Activated T-cell treated with anti-CD3 and anti-CD28 coated beads, Interleukin-2, amount 50 U/mL, for 24 hours (primary cell): Measurements from ENCODE around the gene PLA2G2F.

ENCODE experiments used
- DNase-seq: peaks from one replicate; pipeline ENCODE4 v3.0.0-alpha.2; 2020
- H3K27ac Mint-ChIP-seq: 2 replicates; pipeline ENCODE4 v1.8.0; 2020; ENCODE audit warnings: mild to moderate bottlenecking, mixed read lengths
- H3K27me3 Mint-ChIP-seq: 2 replicates; pipeline ENCODE4 v1.8.0; 2020; ENCODE audit warnings: mixed read lengths
- H3K36me3 Mint-ChIP-seq: 2 replicates; pipeline ENCODE4 v1.8.0; 2020; ENCODE audit warnings: low read depth, mixed read lengths
- H3K4me1 Mint-ChIP-seq: 2 replicates; pipeline ENCODE4 v1.8.0; 2020; ENCODE audit warnings: low read depth, mixed read lengths
- H3K4me3 Mint-ChIP-seq: 2 replicates; pipeline ENCODE4 v1.8.0; 2020; ENCODE audit warnings: mild to moderate bottlenecking, moderate library complexity, mixed read lengths
- H3K9me3 Mint-ChIP-seq: 2 replicates; pipeline ENCODE4 v1.8.0; 2020; ENCODE audit warnings: mixed read lengths

The PLA2G2F gene

DNA sequence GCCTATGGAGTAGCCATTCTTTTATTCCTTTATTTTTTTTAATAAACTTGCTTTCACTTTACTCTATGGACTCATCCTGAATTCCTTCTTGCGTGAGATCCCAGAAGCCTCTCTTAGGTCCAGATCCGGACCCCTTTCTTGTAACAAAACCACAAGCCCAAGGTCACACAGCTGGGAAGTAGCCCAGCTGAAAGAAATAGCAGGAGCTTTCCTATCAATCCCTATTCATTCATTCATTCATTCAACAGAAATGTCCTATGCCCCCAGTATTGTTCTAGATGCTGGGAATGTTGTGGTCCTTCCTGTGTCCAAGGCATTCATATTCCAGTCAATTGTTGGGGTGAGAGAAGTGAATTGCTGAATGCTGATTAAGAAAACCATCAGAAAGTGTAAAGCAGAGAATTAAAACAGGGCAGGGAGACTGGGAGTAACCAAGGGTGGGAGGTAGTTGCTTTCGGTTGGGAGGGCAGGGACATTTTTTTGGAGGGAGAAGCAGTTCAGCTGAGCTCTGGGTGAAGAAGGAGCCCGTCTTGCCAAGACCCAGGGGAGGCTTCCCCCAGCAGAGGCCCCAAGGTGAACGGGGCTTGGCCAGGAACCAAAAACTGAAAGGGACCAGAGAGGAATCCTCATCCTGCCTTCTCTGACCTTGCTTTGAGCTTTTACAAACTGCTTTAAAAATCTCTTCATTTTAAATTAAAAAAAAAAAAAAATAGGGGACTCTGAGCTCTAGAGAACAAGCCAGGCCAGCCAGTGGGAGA lies 30.6 kb upstream of the PLA2G2F start:
- H3K27ac Mint-ChIP-seq, result no peak overlapping the region

GRCh38 chr1:20109223-20109856 lies 29.8 kb upstream of the PLA2G2F start:
- Mint-ChIP-seq H3K27me3 (peaks cover 13% of the 10 kb centered on the region), H3K9me3 (no peaks in the 10 kb centered on the region), H3K4me3 (no peak overlapping the region)

More for the DNA sequence above, 30.6 kb upstream of the PLA2G2F start:
- H3K4me1 Mint-ChIP-seq, result no peaks in the 10 kb centered on the region
- peaks cover 13% of the 10 kb centered on the region for H3K27me3 Mint-ChIP-seq
- H3K9me3 Mint-ChIP-seq, result no peaks in the 10 kb centered on the region
- no peak overlapping the region for H3K4me3 Mint-ChIP-seq
- no peaks in the 10 kb centered on the region for H3K36me3 Mint-ChIP-seq
- no peak for DNase-seq

GRCh38 chr1:20110679-20111078 lies 28.4 kb upstream of the PLA2G2F start:
- no peak overlapping the region for H3K27ac Mint-ChIP-seq
- H3K36me3 Mint-ChIP-seq, result no peaks in the 10 kb centered on the region
- peaks cover 21% of the 10 kb centered on the region for H3K27me3 Mint-ChIP-seq
- H3K4me3 Mint-ChIP-seq, result no peak overlapping the region
- H3K9me3 Mint-ChIP-seq, result no peaks in the 10 kb centered on the region
- H3K4me1 Mint-ChIP-seq, result no peaks in the 10 kb centered on the region
- no peak for DNase-seq

More at GRCh38 chr1:20109223-20109856, 29.8 kb upstream of the PLA2G2F start:
- Mint-ChIP-seq H3K36me3 (no peaks in the 10 kb centered on the region), H3K4me1 (no peaks in the 10 kb centered on the region), H3K27ac (no peak overlapping the region)
- no peak for DNase-seq

GRCh38 chr1:20111452-20111851 lies 27.7 kb upstream of the PLA2G2F start:
- peaks cover 25% of the 10 kb centered on the region for H3K27me3 Mint-ChIP-seq

DNA sequence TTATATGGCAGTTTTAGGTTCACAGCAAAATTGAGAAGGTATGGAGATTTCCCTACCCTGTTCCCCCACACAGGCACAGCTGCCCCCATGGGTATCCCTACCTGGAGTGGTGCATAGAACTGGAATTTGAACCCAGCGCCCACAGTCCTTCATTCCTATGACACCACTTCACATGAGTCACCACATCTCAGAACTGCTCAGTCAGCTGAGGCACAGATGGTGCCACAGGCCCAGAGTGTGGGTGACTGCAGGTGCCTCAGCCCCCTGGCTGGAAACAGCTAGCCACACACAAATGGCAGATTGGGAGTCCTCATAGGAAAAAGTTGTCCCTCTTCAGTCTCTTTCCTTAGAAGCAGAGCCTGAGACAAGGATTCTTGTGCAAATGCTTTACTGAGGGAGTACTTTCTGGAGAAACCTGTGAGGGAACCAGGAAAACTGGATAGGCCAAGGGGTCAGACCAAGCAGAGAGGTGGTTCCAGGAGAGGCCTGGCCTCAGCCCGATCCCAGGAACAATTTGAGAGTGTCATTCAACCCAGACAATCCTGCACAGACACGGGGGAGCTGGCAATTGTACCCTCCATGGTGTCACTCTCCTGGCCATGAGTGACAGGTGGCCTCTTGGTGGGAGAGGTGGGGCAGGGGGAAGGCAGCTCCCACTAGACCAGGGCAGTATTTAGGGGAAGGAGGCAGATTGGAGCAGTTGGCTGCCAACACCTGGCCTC lies 26.7 kb upstream of the PLA2G2F start:
- peaks cover 28% of the 10 kb centered on the region for H3K27me3 Mint-ChIP-seq
- no peak overlapping the region for H3K27ac Mint-ChIP-seq
- DNase-seq, result no peak
- no peaks in the 10 kb centered on the region for H3K4me1 Mint-ChIP-seq
- H3K9me3 Mint-ChIP-seq, result no peaks in the 10 kb centered on the region
- H3K4me3 Mint-ChIP-seq, result no peak overlapping the region
- H3K36me3 Mint-ChIP-seq, result no peaks in the 10 kb centered on the region

More at GRCh38 chr1:20111452-20111851, 27.7 kb upstream of the PLA2G2F start:
- Mint-ChIP-seq H3K27ac (no peak overlapping the region), H3K36me3 (no peaks in the 10 kb centered on the region), H3K4me3 (no peak overlapping the region), H3K4me1 (no peaks in the 10 kb centered on the region), H3K9me3 (no peaks in the 10 kb centered on the region)
- DNase-seq, result no peak

GRCh38 chr1:20114021-20114648 lies 25.0 kb upstream of the PLA2G2F start:
- H3K4me1 Mint-ChIP-seq, result no peaks in the 10 kb centered on the region
- peaks cover 34% of the 10 kb centered on the region for H3K27me3 Mint-ChIP-seq
- no peak overlapping the region for H3K27ac Mint-ChIP-seq
- DNase-seq, result no peak
- H3K36me3 Mint-ChIP-seq, result no peaks in the 10 kb centered on the region
- no peak overlapping the region for H3K4me3 Mint-ChIP-seq
- H3K9me3 Mint-ChIP-seq, result no peaks in the 10 kb centered on the region

- Mint-ChIP-seq H3K4me3 (no peak overlapping the region), H3K36me3 (no peaks in the 10 kb centered on the region), H3K9me3 (no peaks in the 10 kb centered on the region), H3K27ac (no peak overlapping the region), H3K27me3 (peaks cover 41% of the 10 kb centered on the region), H3K4me1 (no peaks in the 10 kb centered on the region)
- no peak for DNase-seq
Observed at GRCh38 chr1:20115479-20115878, 23.6 kb upstream of the PLA2G2F start.

DNA sequence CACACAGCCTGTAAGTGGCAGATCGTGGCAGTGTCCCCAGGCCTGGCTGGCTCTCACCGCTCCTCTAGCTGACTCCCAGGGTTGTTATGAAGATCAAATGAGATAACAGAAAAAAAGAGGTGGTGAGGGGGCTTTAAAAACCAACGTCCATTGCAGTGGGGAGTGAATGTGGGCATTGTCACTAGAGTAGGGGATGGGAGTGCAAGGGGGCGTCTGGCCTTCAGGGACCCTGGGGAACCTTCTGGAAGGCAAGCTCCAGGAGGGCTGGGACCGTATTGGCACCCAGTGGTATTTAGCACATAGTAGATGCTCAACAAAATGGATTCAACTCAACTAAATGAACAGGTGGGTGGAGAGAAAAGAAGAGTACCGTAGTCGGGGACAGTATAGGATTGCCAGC lies 23.2 kb upstream of the PLA2G2F start:
- Mint-ChIP-seq H3K27ac (no peak overlapping the region), H3K4me1 (no peaks in the 10 kb centered on the region), H3K27me3 (peaks cover 41% of the 10 kb centered on the region), H3K4me3 (no peak overlapping the region), H3K9me3 (no peaks in the 10 kb centered on the region), H3K36me3 (no peaks in the 10 kb centered on the region)
- DNase-seq, result no peak

- H3K27ac Mint-ChIP-seq, result no peak overlapping the region
- H3K4me1 Mint-ChIP-seq, result no peaks in the 10 kb centered on the region
- no peaks in the 10 kb centered on the region for H3K36me3 Mint-ChIP-seq
- peaks cover 49% of the 10 kb centered on the region for H3K27me3 Mint-ChIP-seq
- no peaks in the 10 kb centered on the region for H3K9me3 Mint-ChIP-seq
- DNase-seq, result no peak
- H3K4me3 Mint-ChIP-seq, result no peak overlapping the region
Observed at GRCh38 chr1:20117236-20117635, 21.9 kb upstream of the PLA2G2F start.

- Mint-ChIP-seq H3K9me3 (no peaks in the 10 kb centered on the region), H3K4me3 (no peak within 1 kb of the TSS), H3K27ac (no peak within 1 kb of the TSS), H3K4me1 (no peaks in the 10 kb centered on the region), H3K27me3 (peaks cover 56% of the 10 kb centered on the region), H3K36me3 (no peaks in the 10 kb centered on the region)
- no peak for DNase-seq
Observed at GRCh38 chr1:20119347-20119746, 19.8 kb upstream of the PLA2G2F start, which contains the start of gene PLA2G2D. Gene PLA2G2D, minus strand, starts transcription at chr1:20119536. Its CDS starts 38 bp downstream, at chr1:20119498.

DNA sequence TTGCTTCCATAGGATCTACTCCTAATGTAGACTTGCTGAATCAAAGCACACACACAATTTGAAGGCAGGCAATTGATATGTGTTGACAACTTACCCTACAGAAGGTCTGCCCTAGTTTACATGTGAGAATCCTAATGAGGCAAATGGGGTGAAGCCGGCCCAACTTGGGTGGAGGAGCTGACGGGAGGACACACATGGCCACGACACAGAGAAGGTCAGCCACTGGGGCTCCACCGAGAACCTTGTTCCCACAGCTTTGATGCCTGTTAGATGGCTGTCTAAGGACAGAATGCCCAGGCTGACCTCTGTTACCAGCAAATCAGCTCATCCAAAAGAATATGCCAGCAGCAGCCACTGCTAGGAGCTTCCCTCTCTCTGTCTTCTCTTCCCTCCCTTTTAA lies 18.3 kb upstream of the PLA2G2F start:
- Mint-ChIP-seq H3K4me1 (no peaks in the 10 kb centered on the region), H3K27ac (no peak overlapping the region), H3K27me3 (peaks cover 60% of the 10 kb centered on the region), H3K36me3 (no peaks in the 10 kb centered on the region), H3K9me3 (no peaks in the 10 kb centered on the region), H3K4me3 (no peak overlapping the region)
- DNase-seq, result no peak

- no peak for DNase-seq
- peaks cover 52% of the 10 kb centered on the region for H3K27me3 Mint-ChIP-seq
- H3K4me3 Mint-ChIP-seq, result no peak overlapping the region
- H3K27ac Mint-ChIP-seq, result no peak overlapping the region
- no peaks in the 10 kb centered on the region for H3K9me3 Mint-ChIP-seq
- H3K4me1 Mint-ChIP-seq, result peaks cover 2% of the 10 kb centered on the region
- no peaks in the 10 kb centered on the region for H3K36me3 Mint-ChIP-seq
Observed at GRCh38 chr1:20123722-20124455, 15.2 kb upstream of the PLA2G2F start.

- Mint-ChIP-seq H3K4me1 (peaks cover 2% of the 10 kb centered on the region), H3K9me3 (no peaks in the 10 kb centered on the region), H3K4me3 (no peak overlapping the region), H3K36me3 (no peaks in the 10 kb centered on the region), H3K27me3 (peaks cover 47% of the 10 kb centered on the region), H3K27ac (no peak overlapping the region)
- DNase-seq, result no peak
Observed at GRCh38 chr1:20124456-20125057, 14.6 kb upstream of the PLA2G2F start.

GRCh38 chr1:20125100-20125499 lies 14.0 kb upstream of the PLA2G2F start:
- Mint-ChIP-seq H3K9me3 (no peaks in the 10 kb centered on the region), H3K27ac (no peak overlapping the region), H3K4me1 (peaks cover 2% of the 10 kb centered on the region), H3K4me3 (no peak overlapping the region), H3K36me3 (no peaks in the 10 kb centered on the region), H3K27me3 (peaks cover 42% of the 10 kb centered on the region)
- no peak for DNase-seq
